ENCODE data around the gene C4B. TPM values are rescaled to one million over a fixed set of nuclear protein-coding genes. Genes with fewer than 3 reads are reported as not detected.

Gene C4B
- total RNA-seq, 1 experiment from 2014 or later: 3.7 TPM

- TF ChIP-seq, protein P1, sequence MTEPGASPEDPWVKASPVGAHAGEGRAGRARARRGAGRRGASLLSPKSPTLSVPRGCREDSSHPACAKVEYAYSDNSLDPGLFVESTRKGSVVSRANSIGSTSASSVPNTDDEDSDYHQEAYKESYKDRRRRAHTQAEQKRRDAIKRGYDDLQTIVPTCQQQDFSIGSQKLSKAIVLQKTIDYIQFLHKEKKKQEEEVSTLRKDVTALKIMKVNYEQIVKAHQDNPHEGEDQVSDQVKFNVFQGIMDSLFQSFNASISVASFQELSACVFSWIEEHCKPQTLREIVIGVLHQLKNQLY (CRISPR knock-in tag; IDR thresholded peaks at IDR 0.05): no peak
- no peak for TF ChIP-seq IRF2 (CRISPR knock-in tag; IDR thresholded peaks at IDR 0.05; ENCODE audit: borderline replicate concordance, low read depth)
- TF ChIP-seq, protein P2, sequence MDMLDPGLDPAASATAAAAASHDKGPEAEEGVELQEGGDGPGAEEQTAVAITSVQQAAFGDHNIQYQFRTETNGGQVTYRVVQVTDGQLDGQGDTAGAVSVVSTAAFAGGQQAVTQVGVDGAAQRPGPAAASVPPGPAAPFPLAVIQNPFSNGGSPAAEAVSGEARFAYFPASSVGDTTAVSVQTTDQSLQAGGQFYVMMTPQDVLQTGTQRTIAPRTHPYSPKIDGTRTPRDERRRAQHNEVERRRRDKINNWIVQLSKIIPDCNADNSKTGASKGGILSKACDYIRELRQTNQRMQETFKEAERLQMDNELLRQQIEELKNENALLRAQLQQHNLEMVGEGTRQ (CRISPR knock-in tag; IDR thresholded peaks at IDR 0.05): no peak
- TF ChIP-seq ETV6 (CRISPR knock-in tag; IDR thresholded peaks at IDR 0.05): no peak
- TF ChIP-seq, protein P3, sequence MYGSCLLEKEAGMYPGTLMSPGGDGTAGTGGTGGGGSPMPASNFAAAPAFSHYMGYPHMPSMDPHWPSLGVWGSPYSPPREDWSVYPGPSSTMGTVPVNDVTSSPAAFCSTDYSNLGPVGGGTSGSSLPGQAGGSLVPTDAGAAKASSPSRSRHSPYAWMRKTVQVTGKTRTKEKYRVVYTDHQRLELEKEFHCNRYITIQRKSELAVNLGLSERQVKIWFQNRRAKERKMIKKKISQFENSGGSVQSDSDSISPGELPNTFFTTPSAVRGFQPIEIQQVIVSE (CRISPR knock-in tag; IDR thresholded peaks at IDR 0.05; ENCODE audit: borderline replicate concordance): no peak
Measured at GRCh38 chr6:31966506-31966905, 48.1 kb upstream of the C4B start (continued).

GRCh38 chr6:31966997-31967925, 47.3 kb upstream of the C4B start:
- Mint-ChIP-seq H3K4me1 (0 out of 2 replicates have a peak, but pooled peaks cover 2% of the 10 kb centered on the region), H3K36me3 (peaks cover 55% of the 10 kb centered on the region), H3K27ac (no peak overlapping the region), H3K9me3 (no peaks in the 10 kb centered on the region), H3K27me3 (ENCODE audit: low read depth) (no peaks in the 10 kb centered on the region), H3K4me3 (no peak overlapping the region)
- ChIA-PET CTCF (interaction anchor here (1.8 kb wide), 1 partner anchor 15 kb away, joined by 6 read pairs; no protein-coding TSS in a partner anchor), POLR2A (no interaction called here)
- no peak for DNase-seq (ENCODE audit: low spot score)
- ATAC-seq: no peak
- TF ChIP-seq ZNF219 (CRISPR knock-in tag; IDR thresholded peaks at IDR 0.05; ENCODE audit: borderline replicate concordance) (no peak), ZNF121 (CRISPR knock-in tag; IDR thresholded peaks at IDR 0.05) (no peak), ARID4B (CRISPR knock-in tag; IDR thresholded peaks at IDR 0.05; ENCODE audit: borderline replicate concordance) (no peak), ZNF232 (CRISPR knock-in tag; IDR thresholded peaks at IDR 0.05) (no peak), MAX (CRISPR knock-in tag; IDR thresholded peaks at IDR 0.05) (no peak), CBFB (CRISPR knock-in tag; IDR thresholded peaks at IDR 0.05; ENCODE audit: low read depth) (no peak), JUN (CRISPR knock-in tag; IDR thresholded peaks at IDR 0.05) (no peak)
- TF ChIP-seq, protein P4, sequence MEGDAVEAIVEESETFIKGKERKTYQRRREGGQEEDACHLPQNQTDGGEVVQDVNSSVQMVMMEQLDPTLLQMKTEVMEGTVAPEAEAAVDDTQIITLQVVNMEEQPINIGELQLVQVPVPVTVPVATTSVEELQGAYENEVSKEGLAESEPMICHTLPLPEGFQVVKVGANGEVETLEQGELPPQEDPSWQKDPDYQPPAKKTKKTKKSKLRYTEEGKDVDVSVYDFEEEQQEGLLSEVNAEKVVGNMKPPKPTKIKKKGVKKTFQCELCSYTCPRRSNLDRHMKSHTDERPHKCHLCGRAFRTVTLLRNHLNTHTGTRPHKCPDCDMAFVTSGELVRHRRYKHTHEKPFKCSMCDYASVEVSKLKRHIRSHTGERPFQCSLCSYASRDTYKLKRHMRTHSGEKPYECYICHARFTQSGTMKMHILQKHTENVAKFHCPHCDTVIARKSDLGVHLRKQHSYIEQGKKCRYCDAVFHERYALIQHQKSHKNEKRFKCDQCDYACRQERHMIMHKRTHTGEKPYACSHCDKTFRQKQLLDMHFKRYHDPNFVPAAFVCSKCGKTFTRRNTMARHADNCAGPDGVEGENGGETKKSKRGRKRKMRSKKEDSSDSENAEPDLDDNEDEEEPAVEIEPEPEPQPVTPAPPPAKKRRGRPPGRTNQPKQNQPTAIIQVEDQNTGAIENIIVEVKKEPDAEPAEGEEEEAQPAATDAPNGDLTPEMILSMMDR (IDR thresholded peaks at IDR 0.05): no peak

All from WTC11 (cell line).